HepG2 (cell line): ENCODE results near the gene ZFP36L2.

ENCODE experiments used
- GFI1 ChIP-seq: sonication (generic); formaldehyde crosslinking; IDR thresholded peaks from 2 replicates; pipeline ENCODE4 v1.5.0; 2020; ENCODE audit warnings: missing genetic modification reagents, mild to moderate bottlenecking, borderline replicate concordance
- HDAC1 ChIP-seq: sonication (generic); formaldehyde crosslinking; IDR thresholded peaks from 2 replicates; pipeline ENCODE4 v1.5.1; 2020; ENCODE audit warnings: mild to moderate bottlenecking, missing genetic modification reagents
- HDAC6 ChIP-seq: fragments of 200-600 bp; sonication (generic); IDR thresholded peaks from 2 replicates; pipeline ENCODE4 v1.7.0; 2017; ENCODE audit warnings: mild to moderate bottlenecking, antibody characterized with exemption, low read length, low read depth
- HOXA7 ChIP-seq: sonication (generic); formaldehyde crosslinking; IDR thresholded peaks from 2 replicates; pipeline ENCODE4 v1.8.1; 2022; ENCODE audit warnings: mild to moderate bottlenecking, missing genetic modification reagents, moderate library complexity
- MTF1 ChIP-seq: sonication (generic); formaldehyde crosslinking; IDR thresholded peaks from 2 replicates; pipeline ENCODE4 v1.5.0; 2020; ENCODE audit warnings: missing genetic modification reagents
- NKX3-1 ChIP-seq: sonication (generic); formaldehyde crosslinking; IDR thresholded peaks from 2 replicates; pipeline ENCODE4 v1.5.0; 2020; ENCODE audit warnings: missing genetic modification reagents
- ZFP36 ChIP-seq: fragments of 150-350 bp; IDR thresholded peaks from 2 replicates; pipeline ENCODE4 v1.6.1; 2018; ENCODE audit warnings: borderline replicate concordance, low read length, low read depth; ENCODE audit not compliant: partially characterized antibody
- ZNF670 ChIP-seq: sonication (generic); formaldehyde crosslinking; IDR thresholded peaks from 2 replicates; pipeline ENCODE4 v1.8.0; 2022; ENCODE audit warnings: mild to moderate bottlenecking, missing genetic modification reagents, borderline replicate concordance
- TF ChIP-seq, protein P1 (sequence below), 2 experiments: sonication (generic) in 1 of 2; formaldehyde crosslinking in 1 of 2; IDR thresholded peaks; 2 replicates each; pipeline versions ENCODE4 v1.5.1 to v1.6.1; 2011 to 2020; ENCODE audit warnings: borderline replicate concordance in 1 of 2, low read depth in 1 of 2, low read length in 1 of 2, mild to moderate bottlenecking in 1 of 2, missing genetic modification reagents in 1 of 2, moderate library complexity in 1 of 2

DNA sequence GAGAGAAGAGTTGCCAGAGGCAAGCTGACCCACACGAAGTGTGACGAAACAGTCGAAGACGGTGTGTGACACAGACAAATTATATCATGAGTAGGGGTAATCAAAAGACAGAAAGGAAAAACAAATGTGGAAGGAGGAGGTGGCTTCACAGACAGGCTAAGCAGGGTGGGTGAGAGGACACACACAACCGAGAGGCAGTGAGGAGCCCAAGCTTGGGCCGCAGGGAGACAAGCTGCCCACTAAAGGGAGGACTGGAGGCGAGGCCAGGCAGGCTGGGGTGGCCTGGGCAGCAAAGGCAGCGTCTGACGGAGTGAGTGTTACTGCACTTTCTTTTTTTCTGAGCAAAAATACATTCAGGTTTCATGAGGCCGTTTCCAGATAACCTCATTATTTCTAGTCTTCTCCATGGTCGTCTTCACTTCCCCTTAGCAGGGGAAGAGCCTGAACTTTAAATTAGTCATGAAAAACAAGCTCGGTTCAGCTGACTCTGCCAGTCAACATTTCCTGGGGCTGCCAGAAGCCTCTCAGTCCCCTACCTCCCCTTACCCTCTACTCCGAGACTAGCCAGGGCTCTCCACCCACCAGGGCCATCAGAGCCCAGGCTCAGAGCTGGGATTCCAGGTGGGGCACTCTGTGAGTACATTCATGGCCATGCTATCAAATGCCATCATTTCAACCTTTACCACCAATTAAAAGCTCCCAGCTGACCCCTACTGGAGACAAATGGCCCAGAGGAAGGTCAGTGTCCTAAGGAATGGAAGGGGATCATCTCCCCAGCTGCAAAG lies 13.8 kb upstream of the ZFP36L2 start:
- TF ChIP-seq HDAC1 (CRISPR knock-in tag) (no peak), NKX3-1 (CRISPR knock-in tag) (no peak), MTF1 (CRISPR knock-in tag) (no peak), ZFP36 (no peak), GFI1 (CRISPR knock-in tag) (no peak), ZNF670 (CRISPR knock-in tag) (no peak), HDAC6 (no peak), HOXA7 (CRISPR knock-in tag) (no peak)
- TF ChIP-seq, protein P1, sequence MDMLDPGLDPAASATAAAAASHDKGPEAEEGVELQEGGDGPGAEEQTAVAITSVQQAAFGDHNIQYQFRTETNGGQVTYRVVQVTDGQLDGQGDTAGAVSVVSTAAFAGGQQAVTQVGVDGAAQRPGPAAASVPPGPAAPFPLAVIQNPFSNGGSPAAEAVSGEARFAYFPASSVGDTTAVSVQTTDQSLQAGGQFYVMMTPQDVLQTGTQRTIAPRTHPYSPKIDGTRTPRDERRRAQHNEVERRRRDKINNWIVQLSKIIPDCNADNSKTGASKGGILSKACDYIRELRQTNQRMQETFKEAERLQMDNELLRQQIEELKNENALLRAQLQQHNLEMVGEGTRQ (IDR thresholded peaks at IDR 0.05; ENCODE audit: low read depth, low read length) = no peak
- TF ChIP-seq, protein P1 (CRISPR knock-in tag; IDR thresholded peaks at IDR 0.05; ENCODE audit: borderline replicate concordance) = no peak
